Muscle layer of colon (tissue), 2 donors: ENCODE data around the gene CNKSR1.

Source experiments
- H3K27ac ChIP-seq: one replicate; pipeline ENCODE4 v1.7.0; 2013; ENCODE audit warnings: low read depth, mild to moderate bottlenecking, low read length, moderate library complexity
- H3K27me3 ChIP-seq, 2 donors: one replicate each; pipeline ENCODE4 v1.7.0; 2013; ENCODE audit warnings: low read length in 2 of 2, mild to moderate bottlenecking in 2 of 2; ENCODE audit not compliant: insufficient read depth in 2 of 2, control insufficient read depth in 1 of 2
- H3K36me3 ChIP-seq: one replicate; pipeline ENCODE4 v1.7.0; 2013; ENCODE audit warnings: mild to moderate bottlenecking, low read length; ENCODE audit not compliant: insufficient read depth
- H3K4me1 ChIP-seq: one replicate; pipeline ENCODE4 v1.7.0; 2013; ENCODE audit warnings: mild to moderate bottlenecking, low read length; ENCODE audit not compliant: insufficient read depth
- H3K4me3 ChIP-seq, 2 donors: one replicate each; pipeline ENCODE4 v1.7.0; 2013; ENCODE audit warnings: low read length in 2 of 2, low read depth in 1 of 2, mild to moderate bottlenecking in 1 of 2, moderate library complexity in 1 of 2
- H3K9ac ChIP-seq: one replicate; pipeline ENCODE4 v1.7.0; 2013; ENCODE audit warnings: low read length
- H3K9me3 ChIP-seq: one replicate; pipeline ENCODE4 v1.7.0; 2013; ENCODE audit warnings: mild to moderate bottlenecking, low read length
- donor health status: abdominal sarcoma.
- donor health status: Adenocarcinoma of cecum.

Gene CNKSR1

DNA sequence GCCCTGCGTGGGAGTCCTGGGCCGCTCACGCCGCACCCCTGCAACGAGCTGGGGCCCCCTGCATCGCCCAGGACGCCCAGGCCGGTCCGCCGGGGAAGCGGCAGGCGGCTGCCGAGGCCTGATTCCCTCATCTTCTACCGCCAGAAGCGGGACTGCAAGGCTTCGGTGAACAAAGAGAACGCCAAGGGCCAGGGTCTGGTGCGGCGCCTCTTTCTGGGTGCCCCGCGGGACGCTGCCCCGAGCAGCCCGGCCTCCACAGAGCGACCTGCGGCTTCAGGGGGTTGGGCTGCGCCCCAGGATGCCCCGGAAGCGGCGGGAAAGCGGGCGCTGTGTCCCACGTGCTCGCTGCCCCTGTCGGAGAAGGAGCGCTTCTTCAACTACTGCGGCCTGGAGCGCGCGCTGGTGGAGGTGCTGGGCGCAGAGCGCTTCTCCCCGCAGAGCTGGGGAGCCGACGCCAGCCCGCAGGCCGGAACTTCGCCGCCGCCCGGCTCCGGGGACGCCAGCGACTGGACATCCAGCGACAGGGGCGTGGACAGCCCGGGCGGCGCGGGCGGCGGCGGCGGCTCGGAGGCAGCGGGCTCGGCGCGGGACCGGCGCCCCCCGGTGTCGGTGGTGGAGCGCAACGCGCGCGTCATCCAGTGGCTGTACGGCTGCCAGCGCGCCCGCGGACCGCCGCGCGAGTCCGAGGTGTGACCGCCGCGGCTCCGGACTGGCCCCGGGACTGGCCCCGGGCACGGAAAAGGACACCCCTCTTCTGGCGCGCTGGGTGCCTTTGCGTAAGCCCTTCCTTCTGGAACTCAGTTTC, 15.7 kb upstream of the CNKSR1 start:
- peaks cover 10% of the 10 kb centered on the region for H3K4me1 ChIP-seq
- H3K27ac ChIP-seq, result no peak overlapping the region
- H3K27me3 ChIP-seq, result peaks cover 2 to 24% of the 10 kb centered on the region in 2 donors
- no peak overlapping the region for H3K9ac ChIP-seq
- no peaks in the 10 kb centered on the region for H3K36me3 ChIP-seq
- peak overlapping the region; percentile 55 to 56 for H3K4me3 ChIP-seq
- no peaks in the 10 kb centered on the region for H3K9me3 ChIP-seq

DNA sequence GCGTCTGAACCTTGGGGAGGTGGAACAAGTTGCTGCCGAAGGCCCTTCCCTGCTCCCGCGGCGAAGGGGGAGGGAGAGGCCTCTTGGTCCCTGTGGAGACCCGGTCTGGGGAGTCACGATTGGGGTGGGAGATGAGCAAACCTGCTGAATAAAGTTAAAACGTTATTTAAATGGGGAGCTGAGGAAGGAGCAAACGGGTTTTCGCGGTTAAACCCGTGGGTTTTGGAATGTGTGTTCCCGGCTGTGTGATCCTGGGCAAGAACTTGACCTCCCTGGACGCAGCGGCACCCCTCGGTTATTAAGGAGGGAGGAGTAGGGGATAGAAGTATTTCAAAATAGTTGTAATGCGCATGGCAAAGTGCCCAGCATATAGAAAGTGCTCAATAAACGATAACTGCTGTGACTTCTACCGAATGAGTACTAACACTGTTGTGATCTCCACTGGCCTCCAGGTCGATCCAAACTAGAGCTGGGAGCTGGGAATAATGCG, 15.0 kb upstream of the CNKSR1 start:
- Histone ChIP-seq H3K4me1 (peaks cover 10% of the 10 kb centered on the region), H3K27me3 (peaks cover 0 to 21% of the 10 kb centered on the region in 2 donors), H3K27ac (no peak overlapping the region), H3K9me3 (no peaks in the 10 kb centered on the region), H3K4me3 (peak overlapping the region; percentile 22 to 56), H3K36me3 (no peaks in the 10 kb centered on the region), H3K9ac (no peak overlapping the region)

DNA sequence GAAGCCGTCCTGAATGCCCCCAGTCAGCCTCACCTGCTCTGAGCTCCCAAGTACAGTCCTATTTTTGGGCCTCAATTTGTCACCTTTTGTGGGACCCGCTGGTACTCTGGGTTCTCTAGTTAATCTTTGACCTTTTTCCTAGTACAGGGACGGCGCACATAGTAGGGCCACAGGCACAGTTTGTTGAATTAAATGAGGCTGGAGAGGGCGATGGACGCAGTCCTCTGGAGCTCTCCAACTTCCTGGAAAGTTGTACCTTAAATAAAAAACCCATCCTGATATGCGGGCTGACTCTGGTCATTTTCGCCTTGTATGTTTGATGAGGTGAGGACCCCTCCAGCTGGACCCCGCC, 13.6 kb upstream of the CNKSR1 start:
- Histone ChIP-seq H3K27me3 (peaks cover 0 to 15% of the 10 kb centered on the region in 2 donors), H3K4me1 (peaks cover 10% of the 10 kb centered on the region), H3K36me3 (no peaks in the 10 kb centered on the region), H3K27ac (no peak overlapping the region), H3K4me3 (peak overlapping the region; percentile 47 to 49), H3K9ac (no peak overlapping the region), H3K9me3 (no peaks in the 10 kb centered on the region)

DNA sequence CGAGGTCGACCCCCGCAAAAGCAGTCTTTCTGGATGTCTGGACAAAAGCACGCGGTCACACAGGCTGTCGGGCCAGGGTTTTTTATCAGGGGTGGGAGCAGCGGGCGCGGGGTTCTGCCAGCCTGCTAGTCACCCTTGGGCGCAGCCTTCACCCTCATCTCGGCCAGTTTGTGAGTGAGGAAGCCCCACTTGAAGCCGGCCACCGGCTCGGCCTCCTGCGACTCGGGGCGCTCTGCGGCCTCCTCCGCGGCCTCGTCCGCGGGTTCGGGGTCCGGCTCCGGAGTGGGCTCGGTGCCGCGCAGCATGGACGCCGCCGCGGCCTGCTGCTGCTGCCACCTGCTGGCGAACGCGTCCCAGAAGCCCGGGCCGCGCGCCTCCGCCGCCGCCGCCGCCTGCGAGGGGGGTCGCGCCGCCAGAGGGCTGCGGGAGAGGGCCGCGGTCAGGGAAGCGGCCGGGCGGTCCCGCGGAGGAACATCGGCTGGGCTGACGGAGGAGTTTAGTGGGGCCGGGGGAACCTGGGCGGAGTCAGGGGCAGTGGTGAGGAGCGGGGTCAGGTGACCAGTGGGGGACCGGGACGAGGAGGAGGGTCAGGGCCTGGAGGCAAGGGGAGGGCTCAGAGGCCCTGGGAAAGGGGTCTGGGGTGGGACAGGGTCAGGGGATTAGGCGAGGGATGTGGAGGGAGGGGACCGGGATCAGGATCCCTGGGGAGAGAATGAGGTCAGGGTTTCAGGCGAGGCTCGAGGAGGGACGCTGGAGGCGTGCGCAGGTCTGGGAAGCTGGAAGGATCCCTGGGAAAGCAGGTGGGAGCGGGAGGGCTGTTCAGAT, 13.0 kb upstream of the CNKSR1 start:
- H3K4me1 ChIP-seq, result peaks cover 10% of the 10 kb centered on the region
- H3K9me3 ChIP-seq, result no peaks in the 10 kb centered on the region
- peak overlapping the region; percentile 47 to 49 for H3K4me3 ChIP-seq
- no peak overlapping the region for H3K9ac ChIP-seq
- no peaks in the 10 kb centered on the region for H3K36me3 ChIP-seq
- no peak overlapping the region for H3K27ac ChIP-seq
- H3K27me3 ChIP-seq, result peaks cover 0 to 9% of the 10 kb centered on the region in 2 donors

DNA sequence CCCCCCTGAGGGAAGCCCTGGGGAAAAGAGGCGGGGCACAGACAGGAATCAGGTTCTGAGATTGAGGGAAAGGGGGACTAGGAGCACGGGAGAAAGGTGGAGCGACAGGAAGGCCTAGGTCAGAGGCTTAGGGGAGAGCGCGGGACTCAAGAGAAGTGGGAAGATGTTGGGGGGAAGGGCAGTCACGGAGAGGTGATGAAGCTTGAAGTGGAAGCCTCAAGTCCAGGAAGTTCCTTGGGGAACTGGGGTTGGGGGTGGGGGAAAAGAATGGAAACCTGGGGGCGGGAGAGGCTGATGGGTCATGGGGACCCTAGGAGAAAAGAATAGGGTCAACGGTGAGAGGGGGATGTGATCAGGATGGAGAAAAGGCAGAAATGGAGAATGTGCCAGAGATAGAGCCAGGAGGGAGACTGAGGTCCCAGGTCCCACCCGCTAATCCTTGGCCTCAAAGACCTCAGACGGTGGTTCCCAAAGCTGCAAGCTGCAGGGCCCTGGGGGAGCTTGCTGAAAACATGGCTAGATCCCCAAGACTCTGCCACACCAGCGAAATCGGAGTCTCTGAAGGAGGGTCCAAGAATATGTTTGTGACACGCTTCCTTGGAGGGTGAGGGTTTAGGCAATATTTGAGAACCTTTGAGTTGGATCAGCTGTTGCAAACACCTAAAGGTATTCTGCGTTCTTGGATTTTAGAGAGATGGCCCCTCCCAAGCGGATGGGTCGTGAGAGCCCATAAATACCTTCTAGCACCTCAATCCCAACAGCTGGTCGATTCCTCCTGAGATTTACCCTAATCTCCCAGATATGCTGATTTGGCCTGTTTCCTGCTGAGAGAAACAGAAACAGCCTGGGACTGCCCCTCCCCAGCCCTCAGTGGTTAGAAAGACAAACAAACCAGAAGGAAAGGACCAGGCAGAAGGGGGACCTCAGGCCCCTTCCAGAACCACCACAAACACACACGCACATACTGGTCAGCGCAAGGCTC, 12.1 kb upstream of the CNKSR1 start:
- H3K27ac ChIP-seq, result no peak overlapping the region

DNA sequence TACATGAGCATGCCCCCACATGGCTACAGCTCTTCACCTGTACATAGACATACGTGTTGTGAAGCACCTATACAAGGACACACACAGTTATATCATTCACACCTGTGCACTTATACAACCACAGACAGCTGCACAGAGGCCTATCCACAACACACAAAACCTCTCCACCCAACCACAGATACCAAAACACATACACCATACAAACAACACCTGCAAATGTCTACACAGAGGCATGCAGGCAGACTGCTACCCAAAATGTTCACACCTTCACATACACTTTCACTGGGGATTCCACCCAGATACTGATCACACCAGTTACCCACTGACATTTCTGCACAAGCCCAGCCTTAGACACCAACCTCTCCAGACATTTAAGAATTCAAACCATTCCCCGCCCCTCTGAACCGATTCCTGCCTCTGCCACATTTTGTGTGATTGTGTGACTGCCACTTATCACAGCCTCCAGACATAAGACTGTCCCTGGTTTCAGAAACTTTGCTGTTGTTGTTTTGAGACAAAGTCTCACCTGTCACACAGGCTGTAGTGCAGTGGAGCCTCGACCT, 10.5 kb upstream of the CNKSR1 start:
- H3K27ac ChIP-seq, result no peak overlapping the region
- no peak overlapping the region for H3K9ac ChIP-seq
- H3K4me3 ChIP-seq, result no peak overlapping the region
- H3K36me3 ChIP-seq, result no peaks in the 10 kb centered on the region
- no peaks in the 10 kb centered on the region for H3K27me3 ChIP-seq
- H3K4me1 ChIP-seq, result peaks cover 12% of the 10 kb centered on the region
- no peaks in the 10 kb centered on the region for H3K9me3 ChIP-seq

More for the DNA sequence above, 12.1 kb upstream of the CNKSR1 start:
- Histone ChIP-seq H3K9me3 (no peaks in the 10 kb centered on the region), H3K4me3 (no peak overlapping the region), H3K9ac (no peak overlapping the region), H3K36me3 (no peaks in the 10 kb centered on the region), H3K4me1 (peaks cover 11% of the 10 kb centered on the region), H3K27me3 (peaks cover 0 to 8% of the 10 kb centered on the region in 2 donors)

DNA sequence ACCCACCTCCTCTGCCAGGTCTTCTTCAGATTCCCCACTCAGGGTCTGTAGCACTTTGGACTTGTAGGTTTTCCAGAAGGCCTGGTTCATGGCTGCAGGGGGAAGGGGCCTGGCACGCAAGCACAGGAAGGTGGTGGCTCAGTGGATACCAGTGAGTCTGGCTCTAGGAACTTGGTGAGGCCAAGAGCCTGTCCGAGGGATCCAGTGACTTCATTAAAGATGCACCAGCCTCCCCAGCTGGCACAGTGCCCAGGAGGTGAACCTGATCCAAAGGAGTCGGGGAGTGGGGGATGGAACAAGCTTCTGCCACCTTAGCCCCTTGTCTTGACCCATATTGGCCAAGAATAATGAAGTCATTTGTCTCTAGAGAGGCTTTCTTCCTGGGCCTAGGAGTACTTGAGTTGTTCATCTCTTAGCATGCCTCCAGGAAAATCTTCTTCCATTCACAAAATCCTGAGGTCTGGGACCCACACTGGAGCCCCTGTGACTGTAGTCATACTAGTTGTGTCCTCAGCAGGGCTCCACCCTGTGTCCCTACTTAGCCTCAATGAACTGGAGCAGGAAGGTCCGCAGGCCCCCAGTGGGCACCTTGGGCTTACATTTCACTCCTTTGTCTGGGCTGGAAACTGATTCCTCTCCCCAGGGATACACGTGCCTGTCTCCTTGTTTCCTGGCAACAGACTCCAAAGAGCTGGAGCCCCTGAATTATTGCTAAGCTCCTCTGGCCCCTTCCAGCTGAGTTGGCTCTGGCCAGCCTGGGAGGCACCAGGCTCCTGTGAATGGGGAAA, 8.7 kb upstream of the CNKSR1 start, which contains the start of gene C1orf232:
Gene C1orf232 (minus strand): TSS at position 554 of the 788 bp plus-strand sequence. CDS start 464 bp downstream, at position 90.
- peaks cover 8% of the 10 kb centered on the region for H3K4me1 ChIP-seq
- peak within 1 kb of the TSS; percentile 57 to 87 for H3K4me3 ChIP-seq
- no peaks in the 10 kb centered on the region for H3K9me3 ChIP-seq
- no peaks in the 10 kb centered on the region for H3K27me3 ChIP-seq
- peak within 1 kb of the TSS; percentile 61 for H3K27ac ChIP-seq
- peak within 1 kb of the TSS; percentile 62 for H3K9ac ChIP-seq
- no peaks in the 10 kb centered on the region for H3K36me3 ChIP-seq

DNA sequence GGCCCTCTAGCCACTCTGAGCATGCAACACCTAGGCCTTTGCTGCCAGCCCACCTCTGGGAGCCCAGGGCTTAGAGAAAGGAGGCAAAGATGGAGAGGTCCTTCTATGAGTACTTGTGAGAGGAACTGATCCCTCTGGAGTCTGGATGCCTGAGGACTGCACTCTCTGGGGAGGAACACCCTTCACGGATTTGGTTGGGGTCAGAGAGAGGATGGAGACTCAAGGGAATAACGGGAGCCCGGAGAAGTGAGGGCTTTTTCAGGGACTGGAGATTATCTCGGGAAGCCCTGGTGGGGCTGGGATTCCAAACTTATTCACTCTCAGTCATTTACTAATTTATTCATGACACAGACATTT, 8.1 kb upstream of the CNKSR1 start:
- Histone ChIP-seq H3K36me3 (no peaks in the 10 kb centered on the region), H3K27ac (no peak overlapping the region), H3K4me3 (peak overlapping the region in 1 of 2 donors; percentile 87), H3K9me3 (no peaks in the 10 kb centered on the region), H3K4me1 (peaks cover 8% of the 10 kb centered on the region), H3K9ac (no peak overlapping the region), H3K27me3 (no peaks in the 10 kb centered on the region)

DNA sequence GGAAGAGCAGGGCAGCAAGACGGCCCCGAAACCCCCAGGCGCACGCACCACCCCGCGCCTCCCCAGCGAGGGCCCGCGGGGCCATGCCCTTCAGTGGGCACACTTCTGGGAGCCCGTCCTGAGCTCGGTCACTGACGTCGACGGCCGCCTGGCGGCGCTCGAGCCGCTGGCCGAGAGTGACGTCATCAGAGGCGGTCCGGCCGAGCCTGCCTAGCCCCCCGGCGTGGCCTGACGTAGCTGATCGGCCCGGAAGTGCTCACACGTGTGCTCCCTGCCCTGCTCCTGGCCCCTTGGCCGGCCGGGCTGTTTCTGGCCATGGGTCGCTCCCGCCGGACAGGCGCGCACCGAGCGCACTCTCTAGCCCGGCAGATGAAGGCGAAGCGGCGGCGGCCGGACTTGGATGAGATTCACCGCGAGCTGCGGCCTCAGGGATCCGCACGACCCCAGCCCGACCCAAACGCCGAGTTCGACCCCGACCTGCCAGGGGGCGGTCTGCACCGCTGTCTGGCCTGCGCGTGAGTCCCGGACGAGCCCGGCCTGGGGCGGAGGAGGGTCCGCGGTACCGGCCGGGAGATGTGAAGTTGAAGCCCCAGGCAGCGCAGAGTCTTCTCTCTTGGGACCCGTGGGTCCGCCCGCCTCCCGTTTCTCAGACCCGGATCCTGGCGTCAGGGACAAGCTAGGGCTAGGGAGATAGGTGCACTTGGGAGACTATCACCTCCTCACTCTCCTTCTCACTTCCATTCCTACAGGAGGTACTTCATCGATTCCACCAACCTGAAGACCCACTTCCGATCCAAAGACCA, 7.4 kb upstream of the CNKSR1 start, which contains the start of gene ZNF593:
Gene ZNF593 (plus strand): TSS at position 240 of the 803 bp plus-strand sequence. CDS start 76 bp downstream, at position 316.
- H3K9ac ChIP-seq, result peak within 1 kb of the TSS; percentile 62
- peaks cover 8% of the 10 kb centered on the region for H3K4me1 ChIP-seq
- no peaks in the 10 kb centered on the region for H3K36me3 ChIP-seq
- H3K9me3 ChIP-seq, result no peaks in the 10 kb centered on the region
- no peaks in the 10 kb centered on the region for H3K27me3 ChIP-seq
- peak within 1 kb of the TSS; percentile 57 to 87 for H3K4me3 ChIP-seq
- peak within 1 kb of the TSS; percentile 61 for H3K27ac ChIP-seq
